ENCODE measurements around the gene CA11. TPM values are rescaled to one million over a fixed set of nuclear protein-coding genes. Genes with fewer than 3 reads are reported as not detected.
A peak's percentile ranks its signal among the peaks of the same experiment; 100 is the strongest.
"Not testable (repeated sequence)": the region's sequence is repeated elsewhere in the genome, so short reads cannot be mapped to it uniquely, and the experiment has no call there.

Gene CA11
- total RNA-seq, 1 donor from 2014 or later: 46.2 TPM

GRCh38 chr19:48669903-48670668 lies 24.1 kb upstream of the CA11 start:
- DNase-seq (ENCODE audit: low spot score): no peak

- DNase-seq (ENCODE audit: low spot score): no peak
Measured at GRCh38 chr19:48668761-48669160, 22.8 kb upstream of the CA11 start.

DNA sequence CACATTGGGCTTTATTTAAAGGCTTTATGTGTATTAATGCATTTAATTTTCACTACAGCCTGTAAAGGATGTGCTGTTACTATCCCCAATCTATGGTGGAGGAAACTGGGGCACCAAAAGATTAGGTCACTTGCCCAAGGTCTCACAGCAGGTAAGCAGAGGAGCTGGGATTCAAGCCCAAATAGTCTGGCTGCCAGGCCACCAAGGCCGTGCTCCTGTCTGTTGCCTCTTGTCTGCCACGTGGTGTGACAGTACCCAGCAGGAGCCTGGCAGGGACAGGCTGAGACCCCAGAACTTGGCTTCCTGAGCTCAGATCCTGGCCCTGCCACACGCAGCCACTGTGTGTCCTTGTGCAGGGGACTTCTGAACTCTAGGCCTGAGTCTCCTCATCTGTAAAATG lies 22.3 kb upstream of the CA11 start:
- no peak for DNase-seq (ENCODE audit: low spot score)

DNA sequence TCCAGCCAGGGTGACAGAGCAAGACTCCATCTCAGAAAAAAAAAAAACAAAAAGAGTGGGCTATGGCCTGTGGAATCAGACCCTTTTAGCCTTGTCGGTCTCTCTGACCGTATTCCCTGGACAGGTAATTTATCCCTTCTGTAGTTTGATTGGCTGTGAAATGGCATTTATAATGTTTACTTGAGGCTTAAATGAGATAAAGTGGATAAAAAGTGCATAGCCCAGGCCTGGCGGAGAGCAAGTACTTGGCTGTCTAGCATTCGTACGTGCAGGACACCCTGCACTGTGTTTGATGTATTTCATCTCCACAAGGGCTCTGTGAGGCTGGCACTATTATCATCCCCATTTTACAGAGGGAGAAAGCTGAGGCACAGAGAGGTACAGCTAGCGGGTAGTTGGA lies 19.8 kb upstream of the CA11 start:
- DNase-seq (ENCODE audit: low spot score): no peak

DNA sequence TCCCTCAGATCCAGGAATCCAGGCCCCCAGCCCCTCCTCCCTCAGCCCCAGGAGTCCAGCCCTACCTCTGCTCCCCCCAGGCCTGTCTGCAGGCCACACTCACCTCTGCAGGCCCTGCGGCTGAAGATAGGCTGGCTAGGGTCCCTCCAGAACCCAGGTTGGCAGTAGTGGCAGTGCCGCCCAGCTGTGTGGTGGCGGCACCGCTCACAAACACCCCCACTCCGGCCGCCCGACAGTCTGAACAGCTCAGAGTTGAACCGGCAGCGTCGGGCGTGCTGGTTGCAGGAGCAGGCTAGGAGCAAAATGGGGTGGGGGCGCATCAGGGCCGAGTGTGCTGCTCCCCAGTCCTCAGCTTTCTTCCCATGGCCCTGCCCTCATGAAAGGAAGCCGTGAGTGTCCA lies 18.5 kb upstream of the CA11 start:
- DNase-seq (ENCODE audit: low spot score): no peak

- DNase-seq (ENCODE audit: low spot score): no peak
Measured at GRCh38 chr19:48663667-48664066, 17.7 kb upstream of the CA11 start.

DNA sequence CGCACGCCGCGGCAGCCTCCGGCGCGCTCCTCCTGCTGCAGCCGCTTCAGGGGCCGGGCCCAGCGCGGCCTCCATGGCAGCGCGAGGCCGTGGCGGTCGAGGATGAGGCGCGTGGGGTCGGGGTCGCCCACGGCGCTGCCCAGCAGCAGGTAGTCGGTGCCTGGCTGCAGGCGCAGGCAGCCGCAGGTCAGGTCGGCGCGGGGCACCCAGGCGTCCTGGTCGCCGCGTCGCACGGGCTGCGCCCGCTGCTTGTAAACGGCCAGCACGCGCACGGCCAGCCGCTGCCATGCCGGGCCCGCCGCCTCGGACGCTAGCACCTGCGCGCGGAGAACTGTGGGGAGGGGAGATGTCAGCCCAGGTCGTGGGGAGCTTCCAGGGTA lies 15.7 kb upstream of the CA11 start:
- DNase-seq (ENCODE audit: low spot score): no peak

- DNase-seq (ENCODE audit: low spot score): peak; percentile 87
Measured at GRCh38 chr19:48660852-48661710, 15.1 kb upstream of the CA11 start.

DNA sequence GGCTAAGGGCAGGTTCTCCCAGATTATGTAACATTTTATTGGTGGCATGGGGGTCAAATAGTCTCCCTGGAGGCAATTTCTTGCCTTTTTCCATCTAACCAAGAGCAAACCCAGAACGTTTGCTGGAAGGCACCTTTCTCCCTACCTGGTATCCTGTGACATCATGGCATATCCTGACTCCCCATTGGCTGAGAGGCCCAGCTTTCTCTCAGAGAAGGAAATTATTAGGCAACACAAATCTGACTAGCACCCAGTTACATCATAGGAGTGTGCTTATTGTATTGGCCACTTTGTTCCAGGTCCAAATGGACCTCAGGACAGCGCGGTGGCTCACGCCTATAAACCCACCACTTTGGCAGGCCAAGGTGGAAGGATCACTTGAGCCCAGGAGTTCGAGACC lies 13.8 kb upstream of the CA11 start:
- DNase-seq (ENCODE audit: low spot score): no peak

GRCh38 chr19:48658483-48658882 lies 12.5 kb upstream of the CA11 start:
- no peak for DNase-seq (ENCODE audit: low spot score)

DNA sequence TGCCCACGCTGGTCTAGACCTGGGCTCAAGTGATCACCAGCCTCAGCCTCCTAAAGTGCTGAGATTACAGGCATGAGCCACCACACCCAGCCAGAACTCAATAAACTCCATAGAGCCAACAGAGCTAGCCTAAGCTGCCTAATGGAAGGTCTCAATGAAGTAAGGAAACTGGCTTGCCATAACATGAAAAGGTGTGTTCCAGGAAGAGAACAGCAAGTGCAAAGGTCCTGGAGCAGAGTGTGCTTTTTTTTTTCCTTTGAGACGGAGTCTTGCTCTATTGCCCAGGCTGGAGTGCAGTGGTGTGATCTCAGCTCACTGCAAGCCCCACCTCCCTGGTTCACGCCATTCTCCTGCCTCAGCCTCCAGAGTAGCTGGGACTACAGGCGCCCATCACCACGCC lies 11.8 kb upstream of the CA11 start:
- not testable (repeated sequence) for DNase-seq (ENCODE audit: low spot score)

GRCh38 chr19:48656840-48657474 lies 11.0 kb upstream of the CA11 start:
- DNase-seq (ENCODE audit: low spot score): no peak

DNA sequence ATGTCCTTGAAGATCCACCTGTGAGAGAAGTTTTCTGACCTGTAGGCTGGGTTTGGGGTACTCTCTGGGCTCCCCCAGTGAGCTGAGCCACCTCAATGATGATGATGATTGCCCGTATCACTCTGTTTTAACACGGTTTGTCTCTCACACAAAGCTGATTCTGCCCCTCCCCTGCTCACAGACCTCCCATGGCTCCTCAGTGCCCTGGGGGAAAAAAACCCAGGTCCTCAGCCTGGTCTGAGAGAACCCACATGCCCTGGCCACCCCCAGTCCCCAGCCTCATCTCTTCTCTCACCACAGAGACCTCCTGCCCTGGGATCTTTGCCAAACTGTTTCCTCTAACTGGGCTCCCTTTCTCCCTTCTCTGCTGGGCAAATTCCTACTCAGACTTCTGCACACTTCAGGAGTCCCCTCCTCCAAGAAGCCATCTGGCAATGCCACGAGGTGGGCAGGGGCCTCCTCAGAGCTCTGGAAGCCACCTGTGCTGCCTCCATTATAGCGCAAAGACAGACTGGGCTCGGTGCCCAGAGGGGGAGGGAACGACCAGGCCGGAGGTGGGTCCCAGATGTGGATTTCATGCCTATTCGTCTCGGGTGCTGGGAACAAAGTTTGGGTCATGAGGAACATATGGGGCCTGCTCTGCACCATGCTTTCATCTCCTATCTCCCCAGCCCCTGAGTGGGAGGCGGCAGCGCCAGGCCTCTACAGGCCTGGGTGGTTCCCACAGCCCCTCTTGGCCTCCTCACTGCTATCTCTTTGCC lies 8.5 kb upstream of the CA11 start:
- DNase-seq (ENCODE audit: low spot score): no peak

DNA sequence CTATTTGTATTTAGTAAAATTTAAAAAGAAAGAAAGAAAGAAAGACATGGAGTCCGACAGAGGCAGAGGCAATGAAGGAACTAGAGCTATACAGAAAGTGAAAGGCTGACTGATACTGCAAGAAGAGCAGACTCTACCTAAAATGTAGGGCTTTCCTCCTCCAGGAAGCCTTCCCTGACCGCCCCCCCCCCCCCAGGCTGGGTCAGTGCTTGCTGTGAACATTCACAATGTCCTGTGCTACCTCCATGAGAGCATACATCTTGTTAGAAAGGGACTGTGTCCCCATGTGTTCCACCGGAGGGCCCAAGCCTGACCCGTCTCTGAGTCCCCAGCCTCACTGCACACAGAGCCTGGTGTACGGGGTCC lies 5.7 kb upstream of the CA11 start:
- DNase-seq (ENCODE audit: low spot score): no peak

- DNase-seq (ENCODE audit: low spot score): no peak
Measured at GRCh38 chr19:48650974-48651682, 5.1 kb upstream of the CA11 start.

DNA sequence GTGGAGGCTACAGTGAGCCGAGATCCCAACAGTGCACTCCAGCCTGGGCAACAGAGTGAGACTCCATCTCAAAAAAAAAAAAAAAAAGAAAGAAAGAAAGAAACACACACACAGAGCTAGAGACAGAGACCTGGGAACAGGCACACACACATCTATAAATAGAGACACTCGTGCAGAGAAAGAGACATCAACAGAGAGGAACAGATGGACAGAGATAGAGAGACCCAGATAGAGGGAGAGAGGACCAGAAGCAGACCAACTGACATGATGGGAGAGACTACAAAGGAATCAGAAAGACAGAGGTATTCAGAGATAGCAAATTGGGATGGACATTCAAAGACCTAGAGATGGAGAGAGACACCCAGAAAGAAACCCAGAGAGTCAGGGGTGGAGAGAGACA lies 2.1 kb upstream of the CA11 start:
- DNase-seq (ENCODE audit: low spot score): no peak

DNA sequence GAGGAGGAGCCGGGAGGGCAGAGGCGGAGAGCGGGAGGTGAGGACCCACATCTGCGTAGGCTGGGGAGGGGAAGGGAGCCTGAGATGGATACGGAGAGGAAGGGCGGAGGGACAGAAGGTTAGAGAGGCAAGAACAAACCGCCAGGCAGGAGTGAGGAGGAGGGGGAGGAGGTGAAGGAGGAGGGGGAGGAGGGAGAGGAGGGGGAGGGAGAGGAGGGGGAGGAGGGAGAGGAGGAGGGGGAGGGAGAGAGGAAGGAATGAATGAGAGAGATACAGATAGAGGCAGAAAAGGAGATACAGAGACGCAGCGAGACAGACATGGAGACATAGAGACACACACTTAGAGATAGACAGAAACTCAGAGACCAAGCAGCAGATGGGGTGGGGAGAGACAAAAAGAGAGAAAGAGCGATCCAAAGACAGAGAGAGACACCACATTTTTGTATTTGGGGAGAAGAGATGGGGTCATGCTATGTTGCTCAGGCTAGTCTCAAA lies 782 bp upstream of the CA11 start:
- no peak for DNase-seq (ENCODE audit: low spot score)

DNA sequence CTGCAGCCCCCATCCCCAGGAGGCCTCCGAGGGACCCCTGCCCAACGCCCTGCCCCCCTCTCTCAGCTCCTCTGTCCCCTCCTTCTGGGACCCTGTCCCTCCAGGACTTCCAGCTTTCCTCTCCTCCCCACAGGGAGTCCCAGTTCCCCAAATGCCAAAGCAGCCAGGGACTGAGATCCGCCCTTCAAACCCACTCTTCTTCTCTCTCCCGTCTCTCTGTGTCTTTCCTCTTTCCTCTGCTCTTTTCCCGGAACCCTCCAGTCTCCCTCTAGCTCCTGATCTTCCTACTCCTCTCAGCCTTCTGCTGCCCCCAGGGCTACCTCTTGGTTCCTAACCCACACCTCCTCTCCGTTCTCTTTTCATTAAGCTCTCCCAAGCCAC lies 377 bp downstream of the CA11 start:
- DNase-seq (ENCODE audit: low spot score): no peak

GRCh38 chr19:48644839-48645619 lies 958 bp downstream of the CA11 start:
- peak; percentile 84 for DNase-seq (ENCODE audit: low spot score)

DNA sequence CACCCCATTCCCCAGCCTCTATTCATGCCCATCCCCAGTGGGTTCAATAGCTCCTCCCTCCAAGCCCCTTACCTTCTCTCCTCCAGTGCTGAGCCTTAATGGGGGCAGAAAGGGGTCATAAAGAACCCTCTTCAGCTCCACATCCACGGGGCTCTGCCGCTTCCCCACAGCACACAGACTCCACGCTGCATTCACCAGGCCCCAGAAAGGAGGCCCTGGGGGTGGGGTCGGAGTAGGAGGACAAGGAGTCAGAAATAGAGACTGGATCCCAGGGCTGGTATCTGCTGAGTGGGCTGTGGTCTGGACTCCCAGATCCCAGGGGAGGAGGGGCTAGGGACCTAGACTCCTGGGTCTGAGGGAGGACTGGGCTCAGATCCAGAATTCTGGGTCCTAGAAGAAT lies 1.6 kb downstream of the CA11 start:
- DNase-seq (ENCODE audit: low spot score): no peak
